ENCODE results near the gene LGR5. TPM values are rescaled to one million over a fixed set of nuclear protein-coding genes. Genes with fewer than 3 reads are reported as not detected.

Gene LGR5
- total RNA-seq, 1 experiment from 2014 or later, result not detected

DNA sequence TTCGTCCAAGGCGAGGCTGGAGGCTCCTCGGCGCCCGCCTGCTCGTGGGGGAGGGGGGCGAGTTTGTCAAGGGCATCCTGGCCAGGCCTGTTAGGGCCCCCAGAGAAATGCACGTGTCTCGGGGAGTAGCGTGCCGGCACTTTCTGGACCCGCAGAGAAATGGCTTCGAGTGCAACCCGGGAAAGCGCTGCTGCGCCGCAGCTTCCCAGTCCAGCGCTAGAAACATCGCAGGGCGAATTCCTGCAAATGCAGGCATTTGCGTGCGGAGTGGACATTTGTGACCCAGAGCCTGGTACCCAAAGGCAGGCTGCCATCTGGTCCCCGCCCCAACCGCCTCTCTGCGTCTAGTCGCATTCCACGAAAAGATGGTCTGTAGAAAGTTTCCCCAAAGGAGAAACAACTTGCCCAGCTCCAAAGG lies 756 bp downstream of the LGR5 start:
- Histone ChIP-seq H2AFZ (no peak overlapping the region), H3K36me3 (ENCODE audit: low read depth) (no peaks in the 10 kb centered on the region), H3K27ac (no peak overlapping the region), H3K4me3 (no peak overlapping the region), H3K9me3 (ENCODE audit: insufficient read depth, low read depth) (no peaks in the 10 kb centered on the region), H3K4me1 (replicated peaks; ENCODE audit: insufficient read depth) (no peaks in the 10 kb centered on the region), H3F3A (ENCODE audit: insufficient read depth, low read depth) (no peaks in the 10 kb centered on the region), H3K9me2 (ENCODE audit: insufficient read depth) (no peaks in the 10 kb centered on the region), H3K79me2 (ENCODE audit: low read depth) (no peaks in the 10 kb centered on the region), H3K27me3 (ENCODE audit: insufficient read depth, low read depth) (peaks cover 34% of the 10 kb centered on the region), H3K4me2 (no peak overlapping the region), H4K20me1 (ENCODE audit: insufficient read depth) (no peaks in the 10 kb centered on the region)
- CTCF ChIA-PET, result no interaction called here
- intact Hi-C loops (cut with micrococcal nuclease; ENCODE audit: unreplicated experiment), result no loop called here
- DNase-seq, result no peak
- POLR2A ChIA-PET (ENCODE audit: unreplicated experiment), result no interaction called here
- TF ChIP-seq CTCF (conservative IDR thresholded peaks at IDR 0.05) (no peak), EZH2 (IDR thresholded peaks at IDR 0.05; ENCODE audit: low read depth) (no peak)
- no TSS peak for BruUV-seq (replicated peaks)

DNA sequence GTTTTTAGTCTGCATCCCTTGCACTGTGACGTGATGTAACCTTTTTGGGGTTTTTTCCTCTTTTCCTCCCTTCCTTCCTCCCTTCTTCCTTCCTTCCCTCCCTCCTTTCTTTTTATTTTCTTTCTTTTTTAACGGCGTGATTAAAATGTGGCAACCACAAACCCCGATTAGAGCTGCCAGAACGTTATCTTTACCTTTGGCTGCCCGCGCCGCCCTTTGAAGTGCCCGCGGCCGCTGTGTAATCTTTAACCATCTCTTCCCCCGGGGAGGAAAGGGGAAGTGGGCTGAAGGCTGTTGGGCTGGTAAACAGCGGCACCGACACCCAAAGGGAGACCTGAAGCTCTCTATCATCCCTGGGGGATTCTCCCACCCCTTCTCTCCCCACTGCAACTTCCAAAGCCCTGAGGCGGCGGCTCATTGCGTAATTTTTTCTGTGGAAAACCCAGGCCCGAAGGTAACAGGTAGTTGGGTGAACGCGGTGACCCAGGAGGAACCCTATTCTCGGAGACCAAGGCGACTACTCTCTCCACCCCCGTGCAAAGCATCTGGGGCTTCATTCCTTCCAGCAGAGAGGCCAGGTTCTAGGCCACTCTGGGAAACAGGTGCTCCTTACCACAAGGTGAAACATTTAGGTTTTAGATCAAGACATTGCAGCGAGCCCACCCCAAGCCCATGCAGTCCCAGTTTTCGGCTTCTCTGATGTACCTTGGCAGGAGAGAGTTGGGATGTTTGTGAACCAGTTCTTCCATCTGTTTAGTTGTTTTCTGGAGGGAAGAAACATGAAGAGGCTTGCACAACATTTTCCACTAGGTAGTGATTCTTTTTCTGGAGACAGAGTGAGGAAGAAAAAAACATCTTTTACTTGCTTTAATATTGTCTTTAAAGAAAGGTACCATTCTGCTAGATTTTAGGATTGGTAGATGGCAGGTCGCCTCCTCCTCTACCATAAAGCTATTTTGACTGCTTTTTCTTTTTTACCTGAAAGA lies 1.5 kb downstream of the LGR5 start:
- H4K20me1 ChIP-seq (ENCODE audit: insufficient read depth), result no peaks in the 10 kb centered on the region
- POLR2A ChIA-PET (ENCODE audit: unreplicated experiment), result no interaction called here
- no peaks in the 10 kb centered on the region for H3F3A ChIP-seq (ENCODE audit: insufficient read depth, low read depth)
- H3K9me3 ChIP-seq (ENCODE audit: insufficient read depth, low read depth), result no peaks in the 10 kb centered on the region
- intact Hi-C loops (cut with micrococcal nuclease; ENCODE audit: unreplicated experiment), result no loop called here
- TF ChIP-seq EZH2 (IDR thresholded peaks at IDR 0.05; ENCODE audit: low read depth) (no peak), CTCF (conservative IDR thresholded peaks at IDR 0.05) (no peak)
- H3K79me2 ChIP-seq (ENCODE audit: low read depth), result no peaks in the 10 kb centered on the region
- DNase-seq, result no peak
- BruUV-seq (replicated peaks), result no TSS peak
- H3K27me3 ChIP-seq (ENCODE audit: insufficient read depth, low read depth), result peaks cover 34% of the 10 kb centered on the region
- no peaks in the 10 kb centered on the region for H3K4me1 ChIP-seq (replicated peaks; ENCODE audit: insufficient read depth)
- no peak overlapping the region for H3K27ac ChIP-seq
- H3K9me2 ChIP-seq (ENCODE audit: insufficient read depth), result no peaks in the 10 kb centered on the region
- H3K36me3 ChIP-seq (ENCODE audit: low read depth), result no peaks in the 10 kb centered on the region
- CTCF ChIA-PET, result no interaction called here
- H3K4me3 ChIP-seq, result no peak overlapping the region
- no peak overlapping the region for H2AFZ ChIP-seq
- H3K4me2 ChIP-seq, result no peak overlapping the region

DNA sequence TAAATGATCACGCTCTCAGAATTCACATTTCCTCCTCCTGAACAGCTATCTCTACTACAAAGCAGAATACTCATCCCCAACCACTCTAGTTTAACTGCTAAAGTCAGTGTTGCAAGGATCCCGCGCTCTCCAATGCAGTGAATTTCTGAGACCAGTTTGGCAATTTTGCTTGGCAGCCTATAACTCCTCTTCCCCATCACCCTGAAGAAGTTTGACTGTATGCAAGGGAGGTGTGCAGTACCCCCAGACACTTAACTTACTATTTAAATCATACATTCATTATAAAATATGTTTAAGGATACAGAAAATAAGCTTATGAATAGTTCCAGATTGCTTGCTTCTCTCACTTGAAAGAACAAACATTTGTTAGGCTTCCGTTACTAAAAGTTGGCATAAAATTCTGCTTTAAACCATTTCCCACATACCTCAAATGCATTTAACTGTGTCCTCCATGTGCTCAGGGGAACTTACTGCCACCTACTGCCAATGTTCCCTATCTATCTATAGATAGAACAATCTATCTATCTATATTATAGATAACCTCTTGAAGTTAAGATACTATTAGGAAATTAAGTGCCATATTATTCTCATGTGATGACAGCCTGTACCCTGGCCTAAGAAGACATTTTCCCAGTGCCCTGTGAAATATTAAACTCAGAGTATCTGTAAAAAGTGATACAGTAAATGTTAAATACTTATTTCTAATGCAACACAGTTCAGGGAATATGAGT lies 2.4 kb downstream of the LGR5 start:
- H3K4me3 ChIP-seq, result no peak overlapping the region
- H3K4me1 ChIP-seq (replicated peaks; ENCODE audit: insufficient read depth), result no peaks in the 10 kb centered on the region
- CTCF ChIA-PET, result no interaction called here
- H2AFZ ChIP-seq, result no peak overlapping the region
- no TSS peak for BruUV-seq (replicated peaks)
- POLR2A ChIA-PET (ENCODE audit: unreplicated experiment), result no interaction called here
- H3K27me3 ChIP-seq (ENCODE audit: insufficient read depth, low read depth), result peaks cover 34% of the 10 kb centered on the region
- no peaks in the 10 kb centered on the region for H3F3A ChIP-seq (ENCODE audit: insufficient read depth, low read depth)
- DNase-seq, result no peak
- H3K36me3 ChIP-seq (ENCODE audit: low read depth), result no peaks in the 10 kb centered on the region
- intact Hi-C loops (cut with micrococcal nuclease; ENCODE audit: unreplicated experiment), result no loop called here
- no peaks in the 10 kb centered on the region for H4K20me1 ChIP-seq (ENCODE audit: insufficient read depth)
- H3K27ac ChIP-seq, result no peak overlapping the region
- H3K9me2 ChIP-seq (ENCODE audit: insufficient read depth), result no peaks in the 10 kb centered on the region
- no peak overlapping the region for H3K4me2 ChIP-seq
- no peaks in the 10 kb centered on the region for H3K79me2 ChIP-seq (ENCODE audit: low read depth)
- H3K9me3 ChIP-seq (ENCODE audit: insufficient read depth, low read depth), result no peaks in the 10 kb centered on the region
- TF ChIP-seq CTCF (conservative IDR thresholded peaks at IDR 0.05) (no peak), EZH2 (IDR thresholded peaks at IDR 0.05; ENCODE audit: low read depth) (no peak)
